Esophagus squamous epithelium (tissue), 5 donors: ENCODE measurements around the gene CD99. TPM values are rescaled to one million over a fixed set of nuclear protein-coding genes. Genes with fewer than 3 reads are reported as not detected.
A peak's percentile ranks its signal among the peaks of the same experiment; 100 is the strongest.

Experiments used
- DNase-seq: peaks from one replicate; lab custom pipeline; 2025; lab: John Stamatoyannopoulos, UW
- H3K27ac ChIP-seq, 4 donors: fragments of 200-600 bp; sonication (generic); one replicate each; pipeline ENCODE4 v1.5.1; 2016 to 2019; ENCODE audit warnings: mild to moderate bottlenecking in 1 of 4
- H3K27me3 ChIP-seq, 4 donors: fragments of 200-600 bp; sonication (generic); 1 replicate in 3 of 4; 2 replicates in 1 of 4; pipeline versions ENCODE4 v1.5.1 to v1.6.0; 2017 to 2021; ENCODE audit warnings: antibody characterized with exemption in 1 of 4
- H3K36me3 ChIP-seq, 3 donors: fragments of 200-600 bp; sonication (generic); one replicate each; pipeline ENCODE4 v1.5.1; 2016 to 2019
- H3K4me1 ChIP-seq, 3 donors: fragments of 200-600 bp; sonication (generic); one replicate each; pipeline ENCODE4 v1.5.1; 2017 to 2019
- H3K4me3 ChIP-seq, 4 donors: fragments of 200-600 bp; sonication (generic); 1 replicate in 3 of 4; 2 replicates in 1 of 4; pipeline ENCODE4 v1.5.1; 2016 to 2019; ENCODE audit warnings: mild to moderate bottlenecking in 2 of 4, moderate library complexity in 1 of 4
- H3K9me3 ChIP-seq, 3 donors: fragments of 200-600 bp; sonication (generic); one replicate each; pipeline ENCODE4 v1.5.1; 2016 to 2019
- POLR2A ChIP-seq, 4 donors: fragments of 450-650 bp; IDR thresholded peaks; one replicate each; pipeline ENCODE4 v1.6.1; 2017; ENCODE audit warnings: antibody characterized with exemption in 4 of 4, mild to moderate bottlenecking in 4 of 4, moderate library complexity in 3 of 4
- WGBS, 2 donors: methylation state at CpG; one replicate each; pipeline ENCODE4 v1.1.5; 2018; 5-methylcytosine and 5-hydroxymethylcytosine counted together
- intact Hi-C: fragments of 100-400 bp; cut with DNase I; formaldehyde crosslinking; loops from one replicate; pipeline ENCODE4 v1.15.0; 2022
- total RNA-seq, 4 donors: library from RNA; depleted of rRNA; stranded (reverse); fragments of >200 nt; gene quantifications; one replicate each; pipeline ENCODE4 v1.1.0, GENCODE V29; 2016
- TF ChIP-seq, protein P1 (sequence below), 6 experiments: fragments of 450-650 bp in 4 of 6; fragments of 200-600 bp in 2 of 6; sonication (generic) in 2 of 6; IDR thresholded peaks; one replicate each; pipeline ENCODE4 v1.5.1; 2016 to 2019; ENCODE audit warnings: antibody characterized with exemption in 6 of 6, mild to moderate bottlenecking in 4 of 6, moderate library complexity in 4 of 6
- donor health status: DM: yes; HTN: yes; CAD: no.

Gene CD99
- total RNA-seq, 4 donors from 2014 or later: 79.9 to 251 (median 162) TPM

DNA sequence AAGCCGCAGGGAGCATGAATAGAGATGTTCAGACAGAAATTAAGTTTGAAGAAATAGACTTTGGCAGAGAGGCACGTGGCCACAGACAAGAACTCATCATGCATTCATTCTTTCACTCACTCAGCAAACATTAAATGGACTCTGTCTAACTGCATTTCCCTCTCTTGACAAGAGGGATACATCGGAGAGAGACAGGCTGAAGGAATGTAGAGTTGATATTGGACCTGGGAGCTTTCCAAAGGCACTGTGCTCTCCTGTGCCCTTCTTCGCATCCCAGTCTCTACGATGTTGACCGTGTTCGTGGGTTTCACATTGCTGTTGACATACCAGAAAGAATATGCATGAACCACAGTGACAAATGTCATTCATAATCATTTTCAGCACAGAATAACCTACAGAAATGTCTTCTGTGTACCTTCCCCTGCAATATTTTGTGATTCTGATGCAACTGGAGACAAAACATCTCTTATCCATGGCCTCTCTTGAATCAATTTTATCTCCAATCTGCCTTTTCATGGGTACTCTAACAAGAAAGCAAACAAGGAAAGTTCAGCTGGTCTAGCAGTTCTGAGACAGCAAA is 34.7 kb upstream of the CD99 start:
- Histone ChIP-seq H3K4me3 (no peak overlapping the region), H3K9me3 (no peaks in the 10 kb centered on the region), H3K27me3 (no peaks in the 10 kb centered on the region), H3K4me1 (no peaks in the 10 kb centered on the region), H3K36me3 (no peaks in the 10 kb centered on the region), H3K27ac (no peak overlapping the region)
- TF ChIP-seq, protein P1, sequence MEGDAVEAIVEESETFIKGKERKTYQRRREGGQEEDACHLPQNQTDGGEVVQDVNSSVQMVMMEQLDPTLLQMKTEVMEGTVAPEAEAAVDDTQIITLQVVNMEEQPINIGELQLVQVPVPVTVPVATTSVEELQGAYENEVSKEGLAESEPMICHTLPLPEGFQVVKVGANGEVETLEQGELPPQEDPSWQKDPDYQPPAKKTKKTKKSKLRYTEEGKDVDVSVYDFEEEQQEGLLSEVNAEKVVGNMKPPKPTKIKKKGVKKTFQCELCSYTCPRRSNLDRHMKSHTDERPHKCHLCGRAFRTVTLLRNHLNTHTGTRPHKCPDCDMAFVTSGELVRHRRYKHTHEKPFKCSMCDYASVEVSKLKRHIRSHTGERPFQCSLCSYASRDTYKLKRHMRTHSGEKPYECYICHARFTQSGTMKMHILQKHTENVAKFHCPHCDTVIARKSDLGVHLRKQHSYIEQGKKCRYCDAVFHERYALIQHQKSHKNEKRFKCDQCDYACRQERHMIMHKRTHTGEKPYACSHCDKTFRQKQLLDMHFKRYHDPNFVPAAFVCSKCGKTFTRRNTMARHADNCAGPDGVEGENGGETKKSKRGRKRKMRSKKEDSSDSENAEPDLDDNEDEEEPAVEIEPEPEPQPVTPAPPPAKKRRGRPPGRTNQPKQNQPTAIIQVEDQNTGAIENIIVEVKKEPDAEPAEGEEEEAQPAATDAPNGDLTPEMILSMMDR (IDR thresholded peaks at IDR 0.05): no peak
- no peak for TF ChIP-seq POLR2A (IDR thresholded peaks at IDR 0.05)
- DNase-seq: no peak
- intact Hi-C loops: no loop called here
- 83 to 91% methylated on average over 7 of the region's 7 CpGs for WGBS, 2 donors

- DNase-seq: no peak
- H3K4me3 ChIP-seq: no peak overlapping the region
- H3K27ac ChIP-seq: no peak overlapping the region
- no peak for TF ChIP-seq POLR2A (IDR thresholded peaks at IDR 0.05)
- TF ChIP-seq, protein P1 (IDR thresholded peaks at IDR 0.05): no peak
- H3K27me3 ChIP-seq: no peaks in the 10 kb centered on the region
- no peaks in the 10 kb centered on the region for H3K4me1 ChIP-seq
- no peaks in the 10 kb centered on the region for H3K9me3 ChIP-seq
- intact Hi-C loops: no loop called here
- H3K36me3 ChIP-seq: no peaks in the 10 kb centered on the region
- 85 to 92% methylated on average over 6 of the region's 6 CpGs for WGBS, 2 donors
Measured at GRCh38 chrX:2657532-2658113, 33.5 kb upstream of the CD99 start.

- 71 to 77% methylated on average over 5 of the region's 5 CpGs for WGBS, 2 donors
- Histone ChIP-seq H3K36me3 (no peaks in the 10 kb centered on the region), H3K4me3 (no peak overlapping the region), H3K27ac (no peak overlapping the region), H3K4me1 (no peaks in the 10 kb centered on the region), H3K9me3 (no peaks in the 10 kb centered on the region), H3K27me3 (no peaks in the 10 kb centered on the region)
- TF ChIP-seq, protein P1 (IDR thresholded peaks at IDR 0.05): no peak
- TF ChIP-seq POLR2A (IDR thresholded peaks at IDR 0.05): no peak
- intact Hi-C loops: no loop called here
- no peak for DNase-seq
Measured at GRCh38 chrX:2658585-2659292, 32.4 kb upstream of the CD99 start.

DNA sequence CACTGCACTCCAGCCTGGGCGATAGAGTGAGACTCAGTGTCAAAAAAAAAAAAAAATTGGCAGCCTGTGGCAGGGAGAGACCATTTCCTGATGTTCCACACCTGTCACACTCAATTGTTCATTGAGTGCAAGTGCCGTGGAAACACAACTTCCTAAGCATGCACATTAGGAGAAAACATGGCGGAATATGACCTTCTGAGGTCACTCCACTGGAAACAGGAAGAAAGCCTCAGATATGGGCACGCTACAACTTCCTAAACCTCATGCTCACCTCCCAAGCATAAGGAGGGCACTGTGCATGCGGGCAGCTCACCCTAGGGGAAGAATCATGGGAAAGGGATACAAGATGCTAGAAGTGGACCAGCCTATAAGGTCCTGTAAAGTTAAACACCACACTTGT is 28.5 kb upstream of the CD99 start:
- no peak for TF ChIP-seq POLR2A (IDR thresholded peaks at IDR 0.05)
- peaks cover 0 to 5% (median 0%) of the 10 kb centered on the region in 3 donors for H3K4me1 ChIP-seq
- no peak for DNase-seq
- no peaks in the 10 kb centered on the region for H3K36me3 ChIP-seq
- H3K27me3 ChIP-seq: no peaks in the 10 kb centered on the region
- H3K4me3 ChIP-seq: no peak overlapping the region
- intact Hi-C loops: no loop called here
- H3K27ac ChIP-seq: no peak overlapping the region
- no peaks in the 10 kb centered on the region for H3K9me3 ChIP-seq
- 69 to 79% methylated on average over 4 to 5 of the region's 5 CpGs for whole genome bisulfite sequencing, 2 donors

DNA sequence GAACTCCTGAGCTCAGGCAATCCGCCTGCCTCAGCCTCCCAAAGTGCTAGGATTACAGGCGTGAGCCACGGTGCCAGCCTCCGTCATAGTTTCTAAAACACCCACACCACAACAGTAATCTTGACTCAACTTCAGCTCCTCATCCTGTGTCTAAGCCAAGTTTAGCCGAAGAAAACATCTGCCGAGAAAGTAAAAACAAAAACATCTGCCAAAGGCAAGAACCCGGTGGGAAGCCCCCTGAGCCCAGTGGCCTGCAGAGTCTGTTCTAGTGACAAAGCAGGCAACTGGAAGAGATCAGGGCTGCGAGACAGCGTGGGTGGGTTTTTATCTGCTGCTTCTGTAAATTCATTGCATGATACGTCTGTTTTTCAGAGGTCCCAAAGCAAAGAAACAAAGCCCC is 26.6 kb upstream of the CD99 start:
- TF ChIP-seq POLR2A (IDR thresholded peaks at IDR 0.05): no peak
- TF ChIP-seq, protein P1 (IDR thresholded peaks at IDR 0.05): no peak
- Histone ChIP-seq H3K9me3 (no peaks in the 10 kb centered on the region), H3K4me3 (no peak overlapping the region), H3K4me1 (peaks cover 0 to 5% (median 0%) of the 10 kb centered on the region in 3 donors), H3K36me3 (no peaks in the 10 kb centered on the region), H3K27me3 (no peaks in the 10 kb centered on the region), H3K27ac (peak overlapping the region in 1 of 4 donors; percentile 42)
- 66 to 77% methylated on average over 10 of the region's 10 CpGs for WGBS, 2 donors
- intact Hi-C loops: no loop called here
- DNase-seq: no peak
